ENCODE results near the gene SPATA2.

DNA sequence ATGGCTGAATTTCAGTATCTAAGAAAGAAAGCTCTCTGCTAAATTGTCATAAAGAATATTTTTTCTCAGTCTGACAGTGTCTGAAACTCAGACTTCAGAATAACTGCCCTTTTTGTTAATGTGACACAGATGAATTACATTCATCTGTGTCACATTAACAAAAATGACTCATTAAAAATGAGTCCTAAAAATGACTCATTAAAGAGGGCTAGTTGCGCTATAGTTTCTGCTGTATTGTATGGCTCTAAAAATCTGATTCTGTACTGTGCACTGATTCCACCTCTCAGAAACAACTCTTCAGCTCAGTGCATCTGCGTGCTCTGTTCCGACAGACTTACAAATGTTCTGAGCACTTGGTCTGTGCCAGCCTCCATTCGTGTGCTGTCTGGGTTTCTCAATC, 35.8 kb upstream of the SPATA2 start:
- TF ChIP-seq, protein P1, sequence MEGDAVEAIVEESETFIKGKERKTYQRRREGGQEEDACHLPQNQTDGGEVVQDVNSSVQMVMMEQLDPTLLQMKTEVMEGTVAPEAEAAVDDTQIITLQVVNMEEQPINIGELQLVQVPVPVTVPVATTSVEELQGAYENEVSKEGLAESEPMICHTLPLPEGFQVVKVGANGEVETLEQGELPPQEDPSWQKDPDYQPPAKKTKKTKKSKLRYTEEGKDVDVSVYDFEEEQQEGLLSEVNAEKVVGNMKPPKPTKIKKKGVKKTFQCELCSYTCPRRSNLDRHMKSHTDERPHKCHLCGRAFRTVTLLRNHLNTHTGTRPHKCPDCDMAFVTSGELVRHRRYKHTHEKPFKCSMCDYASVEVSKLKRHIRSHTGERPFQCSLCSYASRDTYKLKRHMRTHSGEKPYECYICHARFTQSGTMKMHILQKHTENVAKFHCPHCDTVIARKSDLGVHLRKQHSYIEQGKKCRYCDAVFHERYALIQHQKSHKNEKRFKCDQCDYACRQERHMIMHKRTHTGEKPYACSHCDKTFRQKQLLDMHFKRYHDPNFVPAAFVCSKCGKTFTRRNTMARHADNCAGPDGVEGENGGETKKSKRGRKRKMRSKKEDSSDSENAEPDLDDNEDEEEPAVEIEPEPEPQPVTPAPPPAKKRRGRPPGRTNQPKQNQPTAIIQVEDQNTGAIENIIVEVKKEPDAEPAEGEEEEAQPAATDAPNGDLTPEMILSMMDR (IDR thresholded peaks at IDR 0.05) = no peak
- no peak for TF ChIP-seq POLR2A (IDR thresholded peaks at IDR 0.05)
- TF ChIP-seq EP300 (IDR thresholded peaks at IDR 0.05) = no peak
